Thyroid gland (tissue), 4 donors: ENCODE results near the gene FAM20C.
A peak's percentile ranks its signal among the peaks of the same experiment; 100 is the strongest.

Experiments
- POLR2A ChIP-seq, 2 donors: fragments of 450-650 bp; IDR thresholded peaks; one replicate each; pipeline ENCODE4 v1.6.1; 2017; ENCODE audit warnings: antibody characterized with exemption in 2 of 2, mild to moderate bottlenecking in 2 of 2, moderate library complexity in 1 of 2
- TF ChIP-seq, protein P1 (sequence below), 6 experiments: fragments of 200-600 bp in 3 of 6; fragments of 450-650 bp in 3 of 6; sonication (generic) in 3 of 6; IDR thresholded peaks; one replicate each; pipeline ENCODE4 v1.5.1; 2016 to 2019; ENCODE audit warnings: antibody characterized with exemption in 6 of 6, mild to moderate bottlenecking in 2 of 6, inconsistent platforms in 1 of 6, moderate library complexity in 1 of 6

DNA sequence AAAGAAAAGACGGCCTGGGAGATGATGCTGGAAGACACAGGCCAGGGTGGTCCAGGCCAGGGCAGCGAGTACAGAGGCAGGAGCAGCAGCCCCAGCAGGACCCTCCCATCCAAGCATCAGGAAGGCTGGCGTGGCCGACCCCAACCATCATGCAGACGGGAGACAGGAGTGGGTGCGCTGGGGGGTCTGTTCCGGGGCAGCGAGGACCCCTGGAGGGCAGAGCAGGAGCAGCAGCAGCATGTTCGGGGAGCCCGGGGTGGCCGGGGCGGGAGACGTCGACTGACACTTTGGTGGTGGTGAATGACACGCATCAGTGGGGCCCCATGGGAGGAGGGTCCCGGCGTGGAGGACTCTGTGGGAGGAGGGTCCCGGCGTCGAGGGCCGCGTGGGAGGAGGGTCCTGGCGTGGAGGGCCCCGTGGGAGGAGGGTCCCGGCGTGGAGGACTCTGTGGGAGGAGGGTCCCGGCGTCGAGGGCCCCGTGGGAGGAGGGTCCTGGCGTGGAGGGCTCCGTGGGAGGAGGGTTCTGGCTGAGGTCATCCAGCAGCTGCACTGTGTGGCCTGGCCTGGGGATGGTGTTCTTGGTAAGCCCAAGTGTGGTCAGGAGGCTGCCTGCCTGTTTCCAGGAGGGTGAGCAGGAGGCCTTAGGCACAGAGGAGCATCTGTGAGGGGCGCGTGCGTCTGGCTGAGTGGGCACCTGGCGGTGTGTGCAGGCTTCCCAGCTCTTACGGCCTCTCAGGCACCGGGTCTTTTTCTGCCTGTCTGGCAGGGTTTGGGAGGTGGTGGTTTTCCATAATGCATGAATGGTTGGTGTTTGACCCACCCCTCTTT, 38.9 kb downstream of the FAM20C start:
- TF ChIP-seq, protein P1, sequence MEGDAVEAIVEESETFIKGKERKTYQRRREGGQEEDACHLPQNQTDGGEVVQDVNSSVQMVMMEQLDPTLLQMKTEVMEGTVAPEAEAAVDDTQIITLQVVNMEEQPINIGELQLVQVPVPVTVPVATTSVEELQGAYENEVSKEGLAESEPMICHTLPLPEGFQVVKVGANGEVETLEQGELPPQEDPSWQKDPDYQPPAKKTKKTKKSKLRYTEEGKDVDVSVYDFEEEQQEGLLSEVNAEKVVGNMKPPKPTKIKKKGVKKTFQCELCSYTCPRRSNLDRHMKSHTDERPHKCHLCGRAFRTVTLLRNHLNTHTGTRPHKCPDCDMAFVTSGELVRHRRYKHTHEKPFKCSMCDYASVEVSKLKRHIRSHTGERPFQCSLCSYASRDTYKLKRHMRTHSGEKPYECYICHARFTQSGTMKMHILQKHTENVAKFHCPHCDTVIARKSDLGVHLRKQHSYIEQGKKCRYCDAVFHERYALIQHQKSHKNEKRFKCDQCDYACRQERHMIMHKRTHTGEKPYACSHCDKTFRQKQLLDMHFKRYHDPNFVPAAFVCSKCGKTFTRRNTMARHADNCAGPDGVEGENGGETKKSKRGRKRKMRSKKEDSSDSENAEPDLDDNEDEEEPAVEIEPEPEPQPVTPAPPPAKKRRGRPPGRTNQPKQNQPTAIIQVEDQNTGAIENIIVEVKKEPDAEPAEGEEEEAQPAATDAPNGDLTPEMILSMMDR (IDR thresholded peaks at IDR 0.05), result peak in 1 of 6 experiments; percentile 5
- no peak for TF ChIP-seq POLR2A (IDR thresholded peaks at IDR 0.05)
